Measurements from ENCODE around the gene PLTP.

GRCh38 chr20:45853484-45853883 is 58.5 kb downstream of the PLTP start:
- TF ChIP-seq CTCF (IDR thresholded peaks at IDR 0.05) (no peak), EP300 (IDR thresholded peaks at IDR 0.05) (no peak), POLR2A (IDR thresholded peaks at IDR 0.05; ENCODE audit: low read depth) (no peak), POLR2AphosphoS5 (IDR thresholded peaks at IDR 0.05) (no peak)
